Measurements from ENCODE around the gene TMEM156.

Gene TMEM156, protein sequence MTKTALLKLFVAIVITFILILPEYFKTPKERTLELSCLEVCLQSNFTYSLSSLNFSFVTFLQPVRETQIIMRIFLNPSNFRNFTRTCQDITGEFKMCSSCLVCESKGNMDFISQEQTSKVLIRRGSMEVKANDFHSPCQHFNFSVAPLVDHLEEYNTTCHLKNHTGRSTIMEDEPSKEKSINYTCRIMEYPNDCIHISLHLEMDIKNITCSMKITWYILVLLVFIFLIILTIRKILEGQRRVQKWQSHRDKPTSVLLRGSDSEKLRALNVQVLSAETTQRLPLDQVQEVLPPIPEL

DNA sequence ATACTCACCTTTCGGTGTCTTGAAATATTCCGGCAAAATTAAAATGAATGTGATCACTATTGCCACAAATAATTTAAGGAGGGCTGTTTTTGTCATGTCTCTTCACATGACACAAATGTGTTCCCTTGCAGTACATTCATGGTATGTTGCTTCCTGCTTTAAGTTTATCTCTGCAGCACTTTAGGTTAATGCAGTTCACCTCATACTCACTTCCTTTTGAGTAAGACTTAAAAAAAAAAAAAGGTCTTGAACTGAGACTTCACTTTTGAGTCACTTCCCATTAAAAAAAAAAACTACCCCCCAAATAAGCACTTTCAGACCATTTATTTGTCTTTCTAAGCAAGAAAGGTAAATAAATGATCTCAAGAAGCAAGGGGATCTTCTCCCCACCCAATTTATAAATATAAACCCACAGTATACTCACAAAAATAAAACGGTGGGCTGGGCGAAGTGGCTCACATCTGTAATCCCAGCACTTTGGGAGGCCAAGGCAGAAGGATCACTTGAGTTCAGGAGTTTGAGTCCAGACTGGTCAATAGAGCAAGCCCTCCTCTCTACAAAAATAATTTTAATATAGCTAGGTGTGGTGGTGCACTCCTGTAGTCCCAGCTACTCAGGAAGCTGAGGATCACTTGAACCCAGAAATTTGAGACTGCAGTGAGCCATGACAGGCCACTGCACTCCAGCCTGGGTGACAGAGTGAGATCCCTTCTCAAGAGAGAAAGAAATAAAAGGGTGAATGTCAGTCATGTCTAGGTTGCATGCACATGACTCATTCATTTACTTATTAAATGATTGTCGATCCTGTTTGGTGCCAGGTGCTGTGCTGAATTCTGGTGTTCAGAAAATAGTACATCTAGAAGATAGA, at the start of gene TMEM156:
TSS of gene TMEM156 (minus strand) at position 192 of the 868 bp plus-strand sequence. CDS start at position 96, 96 bp downstream.
- no peak for DNase-seq (ENCODE audit: low read depth)

DNA sequence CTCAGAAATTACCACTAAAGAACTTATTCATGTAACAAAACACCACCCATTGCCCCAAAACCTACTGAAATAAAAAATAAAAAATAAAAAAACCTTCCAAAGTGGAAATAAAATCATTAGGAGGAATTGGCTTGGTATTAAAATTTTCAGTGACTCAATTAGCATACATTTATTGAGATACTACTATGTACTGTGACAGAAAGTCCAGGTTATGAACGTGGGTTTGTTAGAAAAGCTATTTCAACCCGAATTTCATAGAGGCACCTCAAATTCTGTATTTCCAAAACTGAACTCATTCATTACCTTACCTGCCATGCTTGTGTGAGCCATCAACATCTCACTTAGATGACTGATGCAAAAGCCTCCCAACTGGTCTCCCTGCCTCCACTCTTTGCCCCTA, 46.6 kb upstream of the TMEM156 start:
- no peak for DNase-seq (ENCODE audit: low read depth)

GRCh38 chr4:39068907-39069306, 36.7 kb upstream of the TMEM156 start:
- DNase-seq (ENCODE audit: low read depth), result no peak

- DNase-seq (ENCODE audit: low read depth), result no peak
These were observed 35.2 kb upstream of the TMEM156 start for GRCh38 chr4:39067451-39067850.

DNA sequence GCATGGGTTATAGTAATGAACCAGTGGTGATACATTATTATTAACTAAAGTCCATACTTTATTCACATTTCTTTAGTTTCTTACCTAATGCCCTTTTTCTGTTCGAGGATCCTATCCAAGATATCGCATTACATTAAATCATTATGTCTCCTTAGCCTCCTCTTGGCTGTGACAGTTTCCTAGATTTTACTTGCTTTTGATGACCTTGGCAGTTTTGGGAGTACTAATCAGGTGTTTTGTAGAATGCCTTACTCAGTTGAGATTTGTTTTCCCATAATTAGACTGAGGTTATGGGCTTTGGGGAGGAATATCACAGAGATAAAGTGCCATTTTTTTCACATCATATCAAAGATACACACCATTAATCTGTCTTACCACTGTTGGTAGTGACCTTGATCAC, 34.8 kb upstream of the TMEM156 start:
- DNase-seq (ENCODE audit: low read depth), result no peak

GRCh38 chr4:39066371-39066770, 34.2 kb upstream of the TMEM156 start:
- no peak for DNase-seq (ENCODE audit: low read depth)

DNA sequence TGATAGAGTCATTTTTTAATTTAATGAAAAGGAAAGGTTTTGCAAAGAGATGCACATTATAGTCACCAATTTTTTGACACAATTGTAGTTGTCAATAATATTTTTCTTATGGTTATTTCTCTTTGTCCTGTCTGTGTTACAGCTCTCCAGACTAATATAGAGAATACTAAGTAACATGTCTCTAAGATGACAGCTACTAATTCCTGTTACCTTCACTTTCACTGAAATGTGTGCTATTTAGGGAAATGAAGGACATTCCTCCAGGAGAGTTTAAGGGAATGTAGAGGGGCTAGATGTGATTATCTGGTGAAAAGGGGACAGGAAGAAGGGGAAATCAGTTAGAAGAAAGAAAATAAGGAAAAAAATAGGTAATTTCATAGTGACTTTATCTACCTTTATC, 31.2 kb upstream of the TMEM156 start:
- no peak for DNase-seq (ENCODE audit: low read depth)

DNA sequence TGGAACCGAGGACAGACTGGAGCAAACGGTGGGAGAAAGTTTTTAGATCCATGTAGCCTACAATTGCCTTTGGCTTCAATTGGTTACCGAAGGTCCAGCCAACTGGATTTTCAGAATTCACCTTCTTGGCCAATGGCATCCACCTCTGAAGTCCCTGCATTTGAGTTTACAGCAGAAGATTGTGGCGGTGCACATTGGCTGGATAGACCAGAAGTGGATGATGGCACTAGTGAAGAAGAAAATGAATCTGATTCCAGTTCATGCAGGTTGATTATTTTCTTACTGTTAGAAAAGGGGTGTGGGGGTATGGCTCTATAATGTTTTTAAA, 30.5 kb upstream of the TMEM156 start:
- DNase-seq (ENCODE audit: low read depth), result no peak

DNA sequence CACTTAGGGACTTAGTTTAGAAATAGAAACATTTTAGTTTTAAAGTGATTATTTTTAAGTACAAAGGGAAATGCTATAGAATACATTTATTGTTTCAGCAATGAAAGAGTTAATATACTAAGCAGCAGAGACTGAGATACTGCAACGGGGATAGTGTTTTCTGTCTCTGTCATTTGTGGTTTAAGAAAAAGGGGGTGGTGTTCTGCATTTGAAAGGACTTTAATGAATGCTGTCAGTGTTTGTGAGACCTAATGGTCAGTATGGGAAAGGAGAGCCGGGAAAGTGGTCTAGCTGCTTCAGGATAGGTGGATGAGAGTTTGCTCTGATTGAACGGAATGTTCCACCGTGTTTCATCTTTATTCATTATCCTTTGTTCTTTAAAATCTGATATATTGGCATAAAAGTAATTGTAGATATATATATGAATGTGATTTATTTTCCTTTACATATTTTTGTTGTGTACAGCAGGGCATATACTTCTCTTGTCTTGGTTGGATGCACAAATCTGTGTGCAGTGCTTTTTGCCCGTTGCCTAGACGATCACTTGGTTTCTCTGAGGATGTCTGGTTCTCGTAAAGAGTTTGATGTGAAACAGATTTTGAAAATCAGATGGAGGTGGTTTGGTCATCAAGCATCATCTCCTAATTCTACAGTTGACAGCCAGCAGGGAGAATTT, 30.0 kb upstream of the TMEM156 start, which contains the start of gene KLHL5:
TSS of gene KLHL5 (plus strand) at position 139 of the 676 bp plus-strand sequence. CDS start at position 560, 421 bp downstream.
- no peak for DNase-seq (ENCODE audit: low read depth)

DNA sequence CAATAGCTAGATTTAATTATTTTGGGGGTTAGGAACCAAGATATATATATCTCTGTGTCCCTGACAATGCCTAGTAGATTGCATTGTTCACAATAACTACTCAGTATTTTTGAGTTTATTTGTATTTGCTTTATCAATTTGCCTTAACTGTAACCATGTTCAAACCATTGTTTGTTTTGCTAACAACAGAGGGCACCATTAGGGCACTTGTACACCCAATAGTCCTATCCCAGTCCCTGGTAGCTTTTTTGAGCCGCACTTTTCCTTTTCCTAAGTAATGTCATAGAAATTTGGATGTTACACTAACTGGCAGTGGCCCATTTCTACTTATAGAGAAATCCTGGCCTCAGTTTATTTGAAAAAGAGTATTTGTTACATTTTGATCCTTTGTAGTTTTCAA, 29.2 kb upstream of the TMEM156 start:
- no peak for DNase-seq (ENCODE audit: low read depth)

GRCh38 chr4:39056023-39056422, 23.8 kb upstream of the TMEM156 start:
- DNase-seq (ENCODE audit: low read depth), result no peak

DNA sequence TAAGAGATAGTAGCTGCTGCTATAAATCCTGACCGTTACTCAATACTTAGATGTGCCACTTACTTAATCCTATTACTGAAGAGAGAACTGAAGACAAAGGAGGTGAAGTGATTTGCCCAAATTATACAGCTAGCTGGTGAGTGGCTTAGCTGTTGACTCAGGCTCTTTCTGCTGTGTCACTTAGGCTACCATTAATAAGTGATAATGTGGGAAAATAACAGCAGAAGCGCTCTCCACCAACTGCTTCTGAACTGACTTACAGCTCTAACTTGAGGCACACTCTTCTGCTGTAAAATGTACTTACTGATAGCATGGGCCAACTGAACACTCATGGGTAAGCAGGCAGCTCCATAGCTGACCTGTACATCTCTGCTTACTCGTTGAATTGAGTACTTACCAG, 22.3 kb upstream of the TMEM156 start:
- DNase-seq (ENCODE audit: low read depth), result no peak

GRCh38 chr4:39053983-39054382, 21.8 kb upstream of the TMEM156 start:
- no peak for DNase-seq (ENCODE audit: low read depth)

DNA sequence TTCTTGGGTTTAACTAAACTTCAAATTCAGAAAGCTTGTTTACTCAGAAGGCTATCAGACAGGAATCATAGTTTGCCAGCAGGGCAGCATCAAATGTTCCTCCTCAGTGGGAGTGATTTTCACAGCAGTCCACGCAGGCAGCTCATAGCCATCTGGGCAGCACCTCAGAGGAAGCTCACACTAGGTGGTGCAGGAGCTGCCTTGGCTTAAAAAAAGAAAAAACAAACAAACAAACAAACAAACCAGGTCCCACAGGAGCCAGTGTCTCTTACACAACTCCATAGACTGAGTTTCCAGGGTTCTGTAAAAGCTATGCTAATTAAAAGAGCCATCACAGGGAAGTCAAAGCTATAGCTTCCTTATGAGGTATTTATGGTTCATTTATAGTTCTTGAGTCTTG, 19.3 kb upstream of the TMEM156 start:
- DNase-seq (ENCODE audit: low read depth), result no peak

DNA sequence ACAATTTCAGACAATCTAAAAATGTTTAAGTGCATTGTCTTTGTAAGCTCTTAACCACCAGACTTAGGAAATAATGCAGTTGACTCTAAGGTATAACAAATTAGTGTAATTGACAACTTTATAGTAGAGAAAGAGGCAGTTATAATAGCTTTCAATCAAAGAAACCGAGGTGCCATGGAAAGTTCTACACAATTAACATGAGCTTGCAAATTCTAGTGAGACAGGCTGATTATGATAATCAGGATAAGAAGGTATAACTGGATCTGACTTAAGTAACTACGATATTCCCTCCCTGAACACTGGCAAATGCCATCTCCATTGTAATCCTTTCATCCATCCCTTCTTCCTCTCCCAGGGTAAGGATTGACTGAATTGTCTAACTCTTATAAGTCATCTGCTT, 18.4 kb upstream of the TMEM156 start:
- no peak for DNase-seq (ENCODE audit: low read depth)

GRCh38 chr4:39048311-39048710, 16.1 kb upstream of the TMEM156 start:
- no peak for DNase-seq (ENCODE audit: low read depth)

GRCh38 chr4:39047681-39048080, 15.5 kb upstream of the TMEM156 start:
- DNase-seq (ENCODE audit: low read depth), result no peak

DNA sequence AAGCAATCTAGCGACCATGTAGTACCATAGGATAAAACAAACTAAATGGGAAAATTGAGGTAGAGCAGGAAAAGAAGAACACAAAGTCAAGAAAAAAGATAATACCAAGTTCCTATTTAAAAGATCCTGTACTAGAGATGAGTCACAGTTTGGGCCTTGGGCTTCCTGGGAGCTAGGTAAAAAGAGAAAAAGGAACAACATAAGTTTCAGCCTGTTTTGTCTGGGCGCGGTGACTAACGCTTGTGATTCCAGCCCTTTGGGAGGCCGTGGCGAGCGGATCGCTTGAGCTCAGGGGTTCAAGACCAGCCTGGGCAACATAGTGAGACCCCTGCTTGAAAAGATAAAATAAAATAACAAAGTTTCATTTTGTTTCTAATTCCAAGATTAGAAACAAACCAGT, 14.0 kb upstream of the TMEM156 start:
- DNase-seq (ENCODE audit: low read depth), result no peak

DNA sequence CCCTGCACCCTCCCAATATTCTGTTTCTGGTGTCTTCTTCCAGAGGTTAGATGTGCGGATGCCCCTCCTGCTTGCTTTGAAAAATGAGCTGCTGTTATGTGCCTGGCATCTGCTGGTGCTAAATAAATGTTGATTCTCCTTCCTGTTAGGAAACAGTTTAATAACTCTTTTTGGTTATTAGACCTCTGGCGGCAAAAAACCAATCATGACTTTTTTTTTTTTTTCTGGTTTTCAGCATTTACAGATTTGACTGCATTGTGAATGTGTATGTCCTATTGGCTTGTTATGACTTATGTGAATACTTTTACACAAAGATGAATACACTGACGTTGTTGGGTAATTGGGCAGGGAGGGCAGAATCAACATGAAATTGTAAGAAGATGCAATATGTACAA, 13.6 kb upstream of the TMEM156 start:
- no peak for DNase-seq (ENCODE audit: low read depth)

GRCh38 chr4:39044956-39045826, 13.0 kb upstream of the TMEM156 start:
- no peak for DNase-seq (ENCODE audit: low read depth)

- no peak for DNase-seq (ENCODE audit: low read depth)
These were observed 12.3 kb upstream of the TMEM156 start for GRCh38 chr4:39044364-39044955.

All from HS-5 (cell line).